Fibroblast of skin of abdomen (primary cell): ENCODE results near the gene ADAMTS15.
A peak's percentile ranks its signal among the peaks of the same experiment; 100 is the strongest.

Experiments
- DNase-seq: peaks from one replicate; pipeline ENCODE4 v3.0.0-alpha.2; 2013

The ADAMTS15 gene

DNA sequence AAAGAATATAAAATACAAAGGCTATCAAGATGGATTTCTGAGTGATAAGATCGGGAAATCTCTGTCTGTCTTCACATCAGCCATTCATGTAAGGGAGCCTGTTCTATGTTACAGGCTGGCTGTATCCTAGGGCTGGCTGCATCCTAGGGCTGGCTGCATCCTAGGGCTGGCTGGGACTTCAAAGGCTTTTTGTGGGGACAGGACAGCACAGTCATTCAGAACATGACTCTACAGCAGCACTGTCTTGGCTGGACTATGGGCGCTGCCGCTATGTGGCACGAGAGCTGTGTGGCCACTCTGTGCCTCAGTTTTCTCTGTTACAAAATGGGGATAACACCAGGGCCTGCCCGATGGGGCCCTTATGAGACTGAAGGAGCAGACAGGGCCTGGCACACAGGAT is 30.2 kb upstream of the ADAMTS15 start:
- no peak for DNase-seq

DNA sequence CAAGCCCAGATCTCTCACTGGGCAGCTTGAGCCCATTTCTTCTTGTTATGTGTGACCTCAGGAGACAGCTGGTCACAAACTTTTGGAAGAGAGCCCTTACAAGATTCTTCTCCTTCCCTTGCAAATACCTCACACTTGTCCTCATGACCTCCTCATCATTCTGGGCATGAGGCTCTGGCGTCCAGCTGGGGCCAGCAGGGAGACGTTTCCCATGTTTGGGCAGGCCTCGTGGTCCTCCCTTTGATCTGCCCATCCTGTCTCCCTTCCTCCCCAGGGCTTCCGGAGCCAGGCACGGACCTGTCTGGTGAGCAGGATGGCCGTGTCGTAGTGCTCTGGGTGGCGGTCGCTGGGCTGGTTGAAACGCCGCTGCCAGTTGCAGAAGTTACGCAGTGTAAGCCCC is 29.7 kb upstream of the ADAMTS15 start:
- DNase-seq: no peak

DNA sequence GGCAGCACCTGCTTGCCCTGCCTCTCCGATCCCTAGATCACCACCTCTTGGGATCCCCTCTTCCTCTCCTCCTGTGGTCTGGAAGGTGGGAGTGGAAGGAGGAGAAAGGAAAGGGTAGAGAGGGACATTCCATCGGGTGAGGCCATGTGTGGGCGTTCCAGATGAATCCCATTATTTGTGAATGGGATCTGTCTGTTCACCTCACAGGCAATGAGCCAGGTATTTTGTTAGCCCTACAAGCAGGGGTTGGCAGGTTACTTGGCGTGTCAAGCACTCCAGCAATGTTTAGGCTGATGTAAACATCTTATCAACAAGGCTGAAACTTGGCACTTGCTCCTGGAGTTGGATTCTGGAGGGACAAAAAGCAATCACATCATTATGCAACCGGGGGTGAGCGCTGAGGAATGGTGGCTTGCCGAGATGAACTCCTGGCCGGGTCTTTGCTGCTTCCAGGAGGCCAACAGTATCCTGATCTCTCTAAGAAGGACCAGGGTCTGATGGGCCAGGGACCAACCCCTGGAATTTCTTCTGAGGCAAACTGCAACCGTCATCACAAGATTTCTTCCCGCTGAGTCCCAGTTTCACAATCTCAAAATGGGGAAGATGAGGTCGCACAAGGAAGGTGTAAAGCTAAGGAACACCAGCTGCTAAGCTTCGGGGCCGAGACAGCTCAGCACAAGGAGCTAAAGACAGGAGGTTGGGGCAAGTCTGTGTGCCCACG is 27.8 kb upstream of the ADAMTS15 start:
- no peak for DNase-seq

DNA sequence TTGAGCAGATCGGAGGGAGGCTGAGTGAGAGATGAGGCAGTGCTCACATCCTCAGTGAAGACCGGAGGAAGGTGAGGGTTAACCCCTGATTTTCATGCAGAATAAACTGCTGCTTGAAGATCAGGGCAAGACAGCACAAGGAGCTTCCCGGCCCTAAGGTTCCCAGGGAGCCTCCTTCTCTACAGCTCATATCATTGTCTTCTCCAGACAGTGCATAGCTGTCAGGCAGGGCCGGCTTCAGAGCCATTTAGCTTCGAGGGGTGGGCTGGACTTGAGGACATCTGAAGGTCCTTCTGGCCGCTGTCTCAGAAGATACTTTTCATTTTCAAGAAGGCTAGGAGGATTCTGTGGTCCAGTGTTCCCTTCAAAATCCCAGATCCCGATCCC is 27.3 kb upstream of the ADAMTS15 start:
- no peak for DNase-seq

DNA sequence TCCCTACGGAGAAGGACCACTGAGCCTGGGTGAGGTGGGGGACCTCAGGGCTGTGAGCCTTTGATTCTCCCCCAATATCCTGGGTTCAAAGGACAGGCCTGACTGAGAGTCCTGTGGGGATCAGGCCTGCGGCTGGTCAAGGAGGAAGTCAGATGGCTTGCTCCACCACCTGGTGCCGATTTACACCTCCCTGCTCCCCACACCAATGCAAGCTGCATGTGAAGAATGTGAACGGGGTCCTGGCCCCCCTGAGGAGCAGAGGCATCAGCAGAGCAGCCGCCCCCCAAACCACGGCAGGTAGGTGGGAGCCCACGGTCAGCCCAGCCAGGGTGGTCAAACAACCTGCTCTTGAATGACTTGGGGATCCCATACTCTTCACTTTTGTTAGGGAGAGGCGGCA is 26.7 kb upstream of the ADAMTS15 start:
- DNase-seq: no peak

DNA sequence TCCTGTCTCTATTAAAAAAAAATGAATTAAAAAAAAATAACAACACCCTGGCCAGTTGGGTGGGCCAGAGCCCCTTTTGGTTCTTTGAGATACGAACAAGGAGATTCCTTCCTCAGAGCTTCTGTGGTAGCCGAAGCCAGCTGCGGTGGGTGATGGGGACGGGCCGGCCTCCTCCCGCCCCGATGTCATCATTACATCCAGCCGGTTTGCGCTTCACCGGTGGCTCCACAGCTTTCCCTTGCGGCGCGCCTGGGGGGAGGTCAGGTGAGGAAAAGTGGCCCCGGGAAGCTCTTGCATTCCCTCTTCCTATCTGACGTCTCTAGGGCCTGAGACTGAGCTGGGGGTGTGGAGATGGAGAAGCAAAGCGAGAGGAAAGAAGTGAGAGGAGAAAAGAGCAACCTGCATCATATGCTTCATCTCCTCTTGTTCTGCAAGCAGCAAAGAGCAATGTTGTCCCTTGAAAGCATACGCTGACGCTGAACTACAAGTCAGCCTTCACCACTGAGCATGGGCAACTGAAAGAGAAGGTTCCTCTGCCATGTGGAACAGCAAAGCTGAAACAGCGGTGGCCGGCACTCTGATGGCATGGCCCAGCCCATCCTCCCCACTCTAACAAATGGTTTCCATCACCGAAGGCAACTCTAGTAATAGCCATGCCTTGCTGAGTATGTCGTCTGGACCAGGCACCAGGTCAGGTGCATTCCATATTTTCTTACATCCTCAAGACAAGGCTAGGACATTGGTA is 26.0 kb upstream of the ADAMTS15 start:
- DNase-seq: no peak

DNA sequence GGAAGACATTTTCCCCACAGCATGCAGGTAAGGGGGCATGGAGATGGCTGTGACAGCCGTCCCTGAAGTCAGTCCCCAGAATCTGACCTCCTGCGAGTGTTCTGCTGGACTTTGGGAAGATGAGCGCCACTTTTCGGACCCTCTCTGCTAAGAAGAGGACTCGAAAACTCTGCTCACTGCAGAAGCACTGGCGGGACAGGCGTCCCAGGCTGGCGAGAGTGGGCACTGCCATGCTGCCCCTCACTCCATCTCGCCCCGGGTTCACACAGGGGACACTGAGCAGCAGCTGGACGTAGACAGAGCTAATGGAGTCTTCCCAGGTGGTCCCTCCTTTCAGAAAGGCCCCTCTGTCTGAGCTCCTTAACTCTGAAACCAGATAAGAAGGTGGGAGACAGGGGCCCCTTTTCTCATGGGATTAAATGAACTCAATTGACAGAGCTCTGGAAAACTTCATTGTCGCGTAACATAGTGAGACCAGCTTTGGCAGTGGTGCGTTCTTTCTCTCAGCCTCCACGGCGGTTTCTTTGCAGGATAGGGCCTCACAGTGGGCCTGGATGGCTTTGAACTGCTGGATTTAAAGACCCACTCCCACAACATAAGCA is 24.8 kb upstream of the ADAMTS15 start:
- no peak for DNase-seq

DNA sequence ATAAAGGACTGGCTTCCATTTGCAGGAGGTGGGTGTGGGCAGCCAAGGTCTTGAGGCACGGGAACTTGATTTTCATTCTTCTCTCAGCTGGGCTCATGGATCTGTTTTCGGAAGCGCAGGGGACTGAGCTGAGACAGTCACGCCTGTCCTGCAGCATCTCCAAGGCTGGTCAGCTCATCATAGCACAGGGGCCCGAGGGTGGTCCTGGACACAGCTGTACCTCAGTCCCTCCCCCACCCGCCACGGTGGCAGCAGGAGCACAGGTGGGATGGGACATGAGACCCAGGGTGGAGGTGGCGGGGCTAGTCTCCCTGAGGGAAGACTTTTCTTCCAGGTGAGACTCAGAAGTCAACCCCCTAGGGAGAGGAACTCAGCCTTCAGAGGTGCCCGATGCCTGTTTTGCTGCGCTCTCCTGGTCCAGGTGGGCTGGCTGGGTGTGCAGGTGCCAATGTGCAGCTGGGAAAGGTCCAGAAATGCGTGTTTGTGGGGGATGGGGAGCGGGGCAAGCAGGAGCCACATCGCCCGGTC is 23.8 kb upstream of the ADAMTS15 start:
- DNase-seq: no peak

DNA sequence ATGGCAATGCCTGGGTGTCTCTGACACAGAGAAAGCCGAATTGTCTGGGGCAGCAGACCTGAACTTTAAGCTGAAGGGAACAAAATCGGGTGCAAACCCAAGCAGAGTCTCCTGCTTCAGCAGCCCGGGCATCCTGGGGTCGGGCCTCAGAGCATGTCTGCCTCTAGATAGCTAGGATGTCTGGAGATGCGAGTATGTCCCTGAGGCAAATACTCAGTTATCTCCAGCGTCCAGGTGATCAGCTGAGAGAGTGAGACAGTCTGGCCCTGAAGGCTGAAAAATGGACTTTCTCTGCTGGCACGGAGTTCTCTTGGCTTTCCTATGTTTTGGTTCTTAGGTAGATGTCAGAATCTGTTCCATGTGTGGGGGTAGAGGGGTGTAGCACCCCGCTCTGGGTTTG is 23.3 kb upstream of the ADAMTS15 start:
- DNase-seq: no peak

DNA sequence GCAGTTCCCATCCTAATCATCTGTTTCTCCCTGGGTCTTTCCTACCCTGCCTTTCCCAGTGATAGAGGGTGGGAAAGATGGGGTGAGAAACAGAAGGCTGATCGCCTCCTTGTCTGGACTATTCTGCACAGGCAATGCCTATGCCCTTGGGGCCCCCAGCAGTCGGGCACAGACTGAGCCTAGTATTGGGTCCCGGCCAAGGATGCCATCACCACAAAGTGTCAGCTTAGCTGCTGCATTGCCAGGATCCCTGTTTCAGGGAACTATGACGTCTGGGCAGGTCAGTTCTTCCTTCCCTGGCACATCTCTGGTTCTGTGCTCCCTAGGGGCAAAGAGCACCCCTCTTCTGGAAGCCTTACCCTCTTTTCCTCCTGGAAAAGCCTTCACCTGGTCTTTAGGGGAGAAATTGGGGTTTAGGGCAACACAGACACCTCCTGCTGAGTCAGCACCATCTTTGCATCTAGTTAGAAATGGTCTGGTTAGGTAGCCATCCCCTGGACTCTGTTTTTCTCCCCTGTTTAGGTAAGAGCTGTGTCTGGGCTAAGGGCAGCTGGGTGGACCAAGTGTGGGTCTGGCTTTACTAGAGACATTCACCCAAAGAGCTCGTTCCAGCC is 22.1 kb upstream of the ADAMTS15 start:
- no peak for DNase-seq

DNA sequence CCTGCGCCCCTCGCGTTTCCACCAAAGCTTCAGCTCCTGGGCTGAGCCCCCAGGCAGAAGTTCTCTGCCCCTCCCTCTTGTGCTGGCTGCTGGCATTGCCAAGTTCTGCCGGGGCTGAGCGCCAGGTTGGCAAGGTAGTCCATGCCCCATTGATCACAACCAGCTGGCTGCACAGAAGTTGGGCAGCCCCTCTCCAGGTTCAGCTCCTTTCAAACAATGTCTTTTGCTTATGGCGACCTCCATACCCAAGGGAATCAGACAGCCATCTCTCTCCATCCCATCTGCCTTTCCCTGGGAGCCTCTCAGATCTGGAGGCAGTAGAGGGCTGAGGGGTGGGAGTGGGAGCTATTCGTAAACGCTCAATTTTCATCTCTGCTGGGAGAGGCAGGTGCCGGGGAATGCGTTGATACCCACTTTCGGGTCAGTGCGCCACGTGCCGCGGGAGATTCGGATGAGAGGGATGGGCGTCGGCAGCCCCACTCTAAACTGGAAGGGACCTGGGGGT is 21.6 kb upstream of the ADAMTS15 start:
- DNase-seq: no peak

DNA sequence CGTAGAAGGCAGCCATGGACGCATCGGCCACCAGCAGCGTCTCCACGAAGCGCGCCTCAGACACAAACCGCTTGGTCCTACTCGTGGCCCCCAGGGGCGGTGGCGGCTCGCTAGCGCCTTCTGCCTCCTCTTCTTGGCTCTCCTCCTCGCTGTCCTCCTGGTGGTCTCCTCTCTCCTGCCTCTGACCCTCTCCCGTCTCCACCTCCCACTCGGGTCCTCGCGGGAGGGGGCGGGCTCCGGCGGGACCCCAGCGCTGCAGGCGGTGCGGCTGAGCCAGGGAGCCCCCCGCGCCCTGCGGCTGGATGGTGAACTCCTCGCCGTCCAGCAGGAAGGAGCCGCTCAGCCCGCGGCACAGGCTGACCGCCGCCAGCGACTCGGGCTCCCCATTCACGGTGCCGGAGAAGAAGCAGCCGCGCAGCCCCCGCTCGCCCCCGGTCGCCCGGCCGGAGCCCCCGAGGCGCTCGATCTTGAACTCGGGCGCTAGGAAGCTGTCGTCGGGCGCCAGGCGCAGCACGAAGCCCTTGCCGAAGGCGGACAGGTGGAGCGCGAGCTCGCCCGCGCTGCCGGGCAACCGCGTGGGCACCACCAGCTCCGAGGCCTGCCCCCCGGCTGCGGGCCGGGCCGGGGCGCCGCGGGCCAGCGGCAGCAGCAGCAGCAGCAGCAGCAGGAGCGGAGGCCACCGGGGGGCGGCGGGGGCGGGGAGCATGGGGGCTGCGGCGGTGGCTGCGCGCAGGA is 20.7 kb upstream of the ADAMTS15 start:
- no peak for DNase-seq

DNA sequence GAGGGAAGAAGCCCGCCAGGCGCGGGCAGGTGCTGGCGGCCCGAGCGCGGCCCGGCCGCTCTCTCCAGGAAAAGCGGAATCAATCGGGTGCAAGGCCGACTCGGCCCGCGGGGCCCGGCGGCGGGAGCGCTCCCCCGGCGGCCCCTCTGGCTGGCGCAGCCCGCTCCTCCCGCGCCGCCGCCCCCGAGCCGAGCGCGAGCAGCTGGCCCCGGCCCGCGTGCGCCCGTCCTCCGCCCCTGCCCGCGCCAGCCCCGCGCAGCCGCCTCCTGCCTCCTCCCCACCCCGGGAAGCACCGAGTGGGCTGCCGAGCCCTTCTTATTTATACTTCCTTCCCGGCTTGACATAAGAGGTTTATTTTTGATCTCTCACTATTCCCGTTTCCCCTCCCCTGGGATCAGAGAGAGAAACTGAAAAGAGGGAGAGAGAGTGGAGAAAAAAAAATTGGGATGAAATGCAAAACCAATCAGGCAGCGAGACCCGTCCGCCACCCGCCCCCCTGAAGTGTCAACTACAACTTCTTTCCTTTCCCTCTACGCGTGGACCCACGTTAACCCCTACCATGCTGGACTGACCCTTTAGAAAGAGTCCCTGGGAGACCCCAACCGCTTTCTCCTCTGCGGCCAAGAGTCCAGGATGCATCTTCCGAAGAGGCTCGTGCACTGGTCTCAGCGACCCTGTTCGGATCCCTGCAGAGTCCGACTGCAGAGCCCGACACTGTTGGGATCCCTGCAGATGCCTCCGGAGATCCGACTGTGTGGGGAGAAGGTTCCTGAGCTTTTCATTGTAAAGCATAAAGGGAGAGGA is 19.9 kb upstream of the ADAMTS15 start, which contains the start of gene ADAMTS8:
TSS of gene ADAMTS8 (minus strand) at position 294 of the 804 bp plus-strand sequence. CDS start 323 bp downstream, outside the sequence.
- no peak for DNase-seq

DNA sequence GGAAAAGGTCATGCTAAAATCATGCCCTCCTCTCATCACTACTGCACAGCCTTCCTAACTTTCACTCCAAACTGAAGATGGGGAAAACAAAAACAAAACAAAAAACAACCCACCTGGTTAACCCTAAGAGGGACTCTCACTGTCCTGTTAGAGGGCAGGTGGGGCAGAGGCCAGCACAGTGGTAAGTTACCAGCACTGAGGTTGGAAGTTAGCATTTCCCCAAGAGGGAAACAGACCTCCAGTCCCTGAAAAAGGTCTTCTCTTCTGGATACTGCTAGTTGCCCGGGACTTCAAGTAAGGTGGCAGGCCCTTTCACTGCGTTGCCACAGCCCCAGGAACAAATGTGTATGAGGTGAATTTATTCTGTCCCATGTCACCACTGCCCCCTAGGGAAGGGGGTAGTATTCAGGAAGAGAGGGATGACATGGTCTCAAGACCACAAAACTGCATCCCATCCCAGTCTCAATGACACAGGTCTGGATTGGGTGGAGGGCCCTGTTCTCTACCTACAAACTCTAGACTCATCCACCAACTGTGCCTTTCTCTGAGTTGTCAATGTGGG is 19.2 kb upstream of the ADAMTS15 start:
- no peak for DNase-seq

DNA sequence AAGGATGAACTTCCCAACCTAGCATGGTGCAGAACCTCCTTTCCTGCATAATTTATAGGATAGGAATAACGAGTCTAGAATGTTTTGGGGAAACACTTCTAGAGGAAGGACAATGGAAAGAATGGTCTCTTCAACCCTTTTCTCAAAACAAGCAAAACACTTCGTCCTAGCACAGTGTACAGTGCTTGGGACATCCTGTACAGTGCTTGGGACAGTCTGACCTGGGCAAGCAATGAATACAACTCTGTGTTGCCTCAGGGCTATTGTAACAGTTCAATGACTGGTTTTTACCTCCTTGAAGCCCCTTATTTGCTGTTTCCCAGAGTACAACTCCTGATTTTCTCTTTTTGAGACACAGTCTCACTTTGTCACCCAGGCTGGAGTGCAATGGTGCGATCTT is 18.5 kb upstream of the ADAMTS15 start:
- no peak for DNase-seq

DNA sequence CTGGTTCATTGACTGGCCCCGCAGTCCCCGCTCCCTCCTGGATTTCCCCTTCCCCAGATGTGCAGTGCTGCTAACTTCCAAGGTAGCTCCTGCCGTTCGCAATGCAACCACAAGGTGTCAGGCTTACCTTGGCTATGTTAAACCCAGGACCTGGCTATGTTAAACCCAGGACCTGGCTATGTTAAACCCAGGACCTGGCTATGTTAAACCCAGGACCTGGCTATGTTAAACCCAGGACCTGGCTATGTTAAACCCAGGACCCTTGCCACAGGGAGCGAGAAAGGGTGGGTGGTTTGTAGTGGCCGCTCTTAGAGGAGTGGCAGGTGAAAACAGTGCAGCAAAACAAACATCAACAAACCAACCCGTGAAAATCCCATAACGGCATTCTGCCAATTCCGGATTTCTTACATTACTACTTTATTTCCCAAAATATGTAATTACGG is 17.1 kb upstream of the ADAMTS15 start:
- peak; percentile 54 for DNase-seq

DNA sequence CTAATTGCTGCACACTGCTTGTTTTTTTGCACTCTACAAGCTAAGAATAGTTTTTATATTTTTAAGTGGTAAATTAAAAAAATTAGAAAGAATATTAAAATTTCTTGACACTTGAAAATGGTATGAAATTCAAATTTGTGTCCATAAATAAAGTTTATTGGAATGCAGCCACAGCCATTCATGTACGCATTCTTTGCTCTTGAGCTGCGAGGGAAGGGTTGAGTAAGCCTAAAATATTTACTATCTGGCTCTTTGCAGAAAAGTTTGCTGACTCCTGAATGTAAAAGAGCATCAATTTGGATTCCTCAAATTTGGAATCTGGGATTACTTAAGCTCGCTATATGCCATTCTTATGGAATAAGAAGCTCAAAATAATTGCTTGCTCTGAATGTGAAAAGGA is 16.6 kb upstream of the ADAMTS15 start:
- DNase-seq: peak; percentile 59

DNA sequence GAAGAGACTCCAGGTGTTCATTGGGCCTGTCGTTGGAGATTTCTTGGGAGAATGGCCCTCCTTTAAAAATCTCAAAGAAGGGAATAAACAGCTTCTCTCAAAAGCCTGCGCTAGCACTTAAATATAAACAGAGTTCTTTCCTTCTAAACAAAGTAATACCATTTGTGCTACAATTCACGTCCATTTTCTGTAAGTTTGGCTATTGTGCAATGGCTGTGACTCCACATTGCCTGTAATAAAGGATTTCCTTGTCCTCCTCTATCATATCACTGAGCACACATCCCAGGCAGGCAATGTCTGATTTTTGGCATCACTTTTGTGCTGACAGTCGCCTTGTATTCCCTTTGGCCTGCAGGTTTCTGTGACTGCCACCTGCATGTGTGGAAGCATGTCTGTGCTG is 15.1 kb upstream of the ADAMTS15 start:
- no peak for DNase-seq

DNA sequence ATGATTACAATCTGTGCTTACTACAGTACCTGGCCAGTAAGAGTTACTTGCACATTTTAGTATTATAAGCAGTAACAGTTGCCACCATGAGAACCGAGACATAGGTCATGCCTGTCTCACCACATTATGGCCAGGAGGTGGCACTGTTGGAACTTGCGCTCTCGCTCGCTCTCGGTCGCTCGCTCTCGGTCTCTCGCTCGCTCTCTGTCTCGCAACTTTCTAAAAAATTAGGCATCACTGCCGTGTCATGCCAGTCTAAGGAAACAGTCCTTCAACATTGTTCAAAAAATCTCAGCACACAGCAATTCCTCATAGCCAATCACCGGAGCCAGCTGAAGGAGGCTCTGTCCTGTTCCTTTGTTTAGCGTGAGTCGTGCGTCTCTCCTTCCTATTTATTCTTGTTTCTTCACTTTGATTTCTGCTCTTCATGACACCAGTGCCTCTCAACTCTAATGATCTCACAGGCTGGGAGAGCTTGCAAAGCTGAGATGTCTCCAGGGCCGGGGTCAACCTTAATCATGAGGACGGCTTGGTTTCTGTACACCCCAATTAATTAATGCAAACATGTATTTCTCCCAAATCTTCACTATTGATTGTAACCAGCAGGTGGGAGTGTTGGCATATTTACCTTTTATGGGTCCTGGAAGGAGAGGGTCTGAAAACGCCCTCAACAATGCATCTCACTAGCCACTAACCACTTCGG is 13.8 kb upstream of the ADAMTS15 start:
- DNase-seq: peak; percentile 79

DNA sequence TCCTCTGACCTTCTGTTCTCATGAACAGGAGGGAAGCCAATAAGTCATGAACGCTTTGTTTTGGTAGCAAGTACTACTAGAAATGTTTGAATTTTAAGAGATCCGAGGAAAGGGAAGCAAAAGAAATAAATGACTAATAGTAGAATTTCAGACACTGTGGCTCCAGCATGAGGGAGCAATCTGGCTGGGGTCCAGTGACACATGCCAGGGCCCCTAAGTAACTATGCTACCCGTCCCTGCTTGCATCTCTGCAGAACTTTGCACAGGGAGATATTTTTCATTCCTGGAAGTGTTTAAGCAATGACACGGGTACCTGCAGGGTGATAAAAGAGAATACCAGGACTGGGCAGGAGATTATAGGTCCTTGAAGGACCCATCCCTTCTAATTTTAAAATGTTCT is 12.8 kb upstream of the ADAMTS15 start:
- peak; percentile 51 for DNase-seq
